Keratinocyte (primary cell): ENCODE results near the gene MINDY4. TPM values are rescaled to one million over a fixed set of nuclear protein-coding genes. Genes with fewer than 3 reads are reported as not detected.

Source experiments
- DNase-seq: peaks from one replicate; pipeline ENCODE4 v3.0.0-alpha.2; 2011; ENCODE audit warnings: low read depth, missing footprints, low spot score
- FAIRE-seq: peaks from 2 replicates; lab custom pipeline; 2011; peaks lifted over from hg19 to GRCh38; lab: Jason Lieb, UNC
- H2AFZ ChIP-seq: 2 replicates; pipeline ENCODE4 v1.6.0; 2012; ENCODE audit warnings: low read length, control low read depth, inconsistent platforms; ENCODE audit not compliant: control insufficient read depth
- H3K27ac ChIP-seq: 2 replicates; pipeline ENCODE4 v1.5.1; 2011; ENCODE audit warnings: low read length; ENCODE audit not compliant: control insufficient read depth, insufficient read depth
- H3K27me3 ChIP-seq: 3 replicates; pipeline ENCODE4 v1.6.0; 2011; ENCODE audit warnings: low read length; ENCODE audit not compliant: control insufficient read depth, insufficient read depth; ENCODE audit errors: extremely low read depth
- H3K36me3 ChIP-seq, 2 experiments: 2 replicates in 1 of 2; 3 replicates in 1 of 2; pipeline ENCODE4 v1.5.1; 2011; ENCODE audit warnings: low read length in 2 of 2, mild to moderate bottlenecking in 1 of 2; ENCODE audit not compliant: control insufficient read depth in 2 of 2, insufficient read depth in 2 of 2; ENCODE audit errors: extremely low read depth in 1 of 2
- H3K4me1 ChIP-seq: 3 replicates; pipeline ENCODE4 v1.5.1; 2011; ENCODE audit warnings: low read length; ENCODE audit not compliant: control insufficient read depth, insufficient read depth; ENCODE audit errors: extremely low read depth
- H3K4me2 ChIP-seq: 3 replicates; pipeline ENCODE4 v1.6.0; 2011; ENCODE audit warnings: low read depth, low read length; ENCODE audit not compliant: control insufficient read depth, insufficient read depth; ENCODE audit errors: extremely low read depth
- H3K4me3 ChIP-seq, 3 experiments: fragments of 200-600 bp in 1 of 3; sonication (generic) in 1 of 3; 2 replicates in 2 of 3; 3 replicates in 1 of 3; pipeline ENCODE4 v1.5.1; 2011 to 2016; ENCODE audit warnings: low read length in 3 of 3, mild to moderate bottlenecking in 3 of 3, control low read depth in 2 of 3, inconsistent platforms in 1 of 3, low read depth in 1 of 3, mixed read lengths in 1 of 3, mixed run types in 1 of 3, moderate library complexity in 1 of 3; ENCODE audit not compliant: control insufficient read depth in 2 of 3, insufficient read depth in 2 of 3; ENCODE audit errors: extremely low read depth in 1 of 3
- H3K79me2 ChIP-seq: 2 replicates; pipeline ENCODE4 v1.6.0; 2012; ENCODE audit warnings: low read length; ENCODE audit not compliant: control insufficient read depth, insufficient read depth
- H3K9ac ChIP-seq: 3 replicates; pipeline ENCODE4 v1.6.0; 2011; ENCODE audit warnings: low read length; ENCODE audit not compliant: control insufficient read depth, insufficient read depth; ENCODE audit errors: extremely low read depth
- H3K9me1 ChIP-seq: 3 replicates; pipeline ENCODE4 v1.6.0; 2011; ENCODE audit warnings: low read length; ENCODE audit not compliant: control insufficient read depth, insufficient read depth; ENCODE audit errors: extremely low read depth
- H3K9me3 ChIP-seq: 2 replicates; pipeline ENCODE4 v1.5.1; 2012; ENCODE audit warnings: low read depth, low read length; ENCODE audit not compliant: control insufficient read depth
- H4K20me1 ChIP-seq: 3 replicates; pipeline ENCODE4 v1.6.0; 2011; ENCODE audit warnings: low read length; ENCODE audit not compliant: control insufficient read depth, insufficient read depth; ENCODE audit errors: extremely low read depth
- EZH2 ChIP-seq: IDR thresholded peaks from one replicate; pipeline ENCODE4 v1.6.1; 2012; ENCODE audit warnings: inconsistent platforms, mild to moderate bottlenecking, low read length, moderate library complexity
- dilution Hi-C: fragments of 300-500 bp; cut with MboI; formaldehyde crosslinking; loops from one replicate; pipeline ENCODE4 v1.7.0; 2020; ENCODE audit warnings: low sequenced_read_pairs; ENCODE audit not compliant: extremely low pct_ligation_motif_present
- polyA plus RNA-seq, 5 experiments: library from polyadenylated mRNA; depleted of rRNA in 3 of 5; stranded (reverse) in 3 of 5; stranded (forward) in 1 of 5; unstranded in 1 of 5; fragments of >200 nt; gene quantifications; 1 replicate in 1 of 5; 2 replicates in 3 of 5; 3 replicates in 1 of 5; pipeline versions ENCODE4 v1.2.1 to v1.2.3, GENCODE V29; 2011 to 2012; ENCODE audit warnings: missing spikeins in 2 of 5, low read depth in 1 of 5, low replicate concordance in 1 of 5
- TF ChIP-seq, protein P1 (sequence below), 3 experiments: IDR thresholded peaks in 1 of 3; conservative IDR thresholded peaks in 1 of 3; optimal IDR thresholded peaks in 1 of 3; 2 replicates in 2 of 3; 3 replicates in 1 of 3; pipeline versions ENCODE3 to v1.5.1; 2011; ENCODE audit warnings: low read length in 3 of 3, mild to moderate bottlenecking in 3 of 3, moderate library complexity in 2 of 3, control low read depth in 1 of 3, inconsistent platforms in 1 of 3; ENCODE audit not compliant: insufficient read depth in 2 of 3; ENCODE audit errors: extremely low read depth in 1 of 3

Gene MINDY4
- polyA plus RNA-seq, 1 donor (not counting 4 experiments of a cell fraction or from before 2014, with no cell fraction given) = 1.5 TPM

DNA sequence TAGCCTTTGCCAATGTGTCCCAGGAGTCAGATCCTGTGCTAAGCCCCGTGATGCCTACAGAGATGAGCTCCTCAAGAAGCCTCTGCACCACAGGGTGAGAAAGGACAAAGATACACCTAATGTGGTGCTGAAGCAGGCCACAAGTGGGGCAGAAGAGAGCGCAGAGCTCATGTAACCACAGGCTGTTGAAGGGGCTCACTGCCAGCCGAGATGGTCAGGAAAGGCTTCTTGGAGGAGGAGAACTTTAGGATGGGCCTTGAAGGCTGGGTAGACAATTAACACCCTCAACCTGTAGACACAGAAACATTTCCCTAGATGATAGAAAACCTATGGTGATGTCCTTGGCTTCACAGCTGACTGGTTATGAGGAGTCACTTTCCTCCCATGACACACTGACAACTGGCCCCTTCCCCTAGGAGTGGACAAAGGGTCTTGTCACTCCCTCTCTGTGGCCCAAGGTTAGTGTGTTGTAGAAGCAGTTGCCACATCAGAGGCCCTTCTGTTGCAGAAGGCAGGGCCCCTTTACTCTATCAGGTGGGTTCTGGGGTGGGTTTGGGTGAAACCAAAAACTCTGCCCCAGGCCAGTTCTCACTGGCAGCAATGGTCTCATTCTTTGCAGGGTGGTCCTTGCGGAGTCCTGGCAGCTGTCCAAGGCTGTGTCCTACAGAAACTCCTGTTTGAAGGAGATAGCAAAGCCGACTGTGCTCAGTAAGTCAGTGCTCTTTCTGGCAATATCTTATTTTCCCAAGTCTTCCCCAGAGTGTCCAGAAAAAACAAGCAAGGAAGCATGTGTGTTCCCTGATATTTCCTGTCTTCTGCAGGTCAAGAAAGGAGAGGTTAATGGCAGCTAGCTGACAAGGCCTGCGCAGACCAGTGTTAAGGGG, 69.2 kb downstream of the MINDY4 start:
- Histone ChIP-seq H3K4me3 (no peak overlapping the region), H4K20me1 (no peaks in the 10 kb centered on the region), H3K9me3 (no peaks in the 10 kb centered on the region), H3K27ac (no peak overlapping the region), H3K36me3 (no peaks in the 10 kb centered on the region), H2AFZ (no peak overlapping the region), H3K79me2 (no peaks in the 10 kb centered on the region), H3K9ac (no peak overlapping the region), H3K4me2 (no peak overlapping the region), H3K9me1 (no peaks in the 10 kb centered on the region), H3K27me3 (no peaks in the 10 kb centered on the region), H3K4me1 (no peaks in the 10 kb centered on the region)
- dilution Hi-C loops = no loop called here
- TF ChIP-seq, protein P1, sequence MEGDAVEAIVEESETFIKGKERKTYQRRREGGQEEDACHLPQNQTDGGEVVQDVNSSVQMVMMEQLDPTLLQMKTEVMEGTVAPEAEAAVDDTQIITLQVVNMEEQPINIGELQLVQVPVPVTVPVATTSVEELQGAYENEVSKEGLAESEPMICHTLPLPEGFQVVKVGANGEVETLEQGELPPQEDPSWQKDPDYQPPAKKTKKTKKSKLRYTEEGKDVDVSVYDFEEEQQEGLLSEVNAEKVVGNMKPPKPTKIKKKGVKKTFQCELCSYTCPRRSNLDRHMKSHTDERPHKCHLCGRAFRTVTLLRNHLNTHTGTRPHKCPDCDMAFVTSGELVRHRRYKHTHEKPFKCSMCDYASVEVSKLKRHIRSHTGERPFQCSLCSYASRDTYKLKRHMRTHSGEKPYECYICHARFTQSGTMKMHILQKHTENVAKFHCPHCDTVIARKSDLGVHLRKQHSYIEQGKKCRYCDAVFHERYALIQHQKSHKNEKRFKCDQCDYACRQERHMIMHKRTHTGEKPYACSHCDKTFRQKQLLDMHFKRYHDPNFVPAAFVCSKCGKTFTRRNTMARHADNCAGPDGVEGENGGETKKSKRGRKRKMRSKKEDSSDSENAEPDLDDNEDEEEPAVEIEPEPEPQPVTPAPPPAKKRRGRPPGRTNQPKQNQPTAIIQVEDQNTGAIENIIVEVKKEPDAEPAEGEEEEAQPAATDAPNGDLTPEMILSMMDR (optimal IDR thresholded peaks at IDR 0.05 in 1 of 3, IDR thresholded peaks at IDR 0.05 in 1 of 3, conservative IDR thresholded peaks at IDR 0.05 in 1 of 3; ENCODE audit: extremely low read depth in 1 of 3, insufficient read depth in 2 of 3, low read length in 3 of 3) = no peak
- TF ChIP-seq EZH2 = no peak
- DNase-seq (no peak), FAIRE-seq (no peak)

DNA sequence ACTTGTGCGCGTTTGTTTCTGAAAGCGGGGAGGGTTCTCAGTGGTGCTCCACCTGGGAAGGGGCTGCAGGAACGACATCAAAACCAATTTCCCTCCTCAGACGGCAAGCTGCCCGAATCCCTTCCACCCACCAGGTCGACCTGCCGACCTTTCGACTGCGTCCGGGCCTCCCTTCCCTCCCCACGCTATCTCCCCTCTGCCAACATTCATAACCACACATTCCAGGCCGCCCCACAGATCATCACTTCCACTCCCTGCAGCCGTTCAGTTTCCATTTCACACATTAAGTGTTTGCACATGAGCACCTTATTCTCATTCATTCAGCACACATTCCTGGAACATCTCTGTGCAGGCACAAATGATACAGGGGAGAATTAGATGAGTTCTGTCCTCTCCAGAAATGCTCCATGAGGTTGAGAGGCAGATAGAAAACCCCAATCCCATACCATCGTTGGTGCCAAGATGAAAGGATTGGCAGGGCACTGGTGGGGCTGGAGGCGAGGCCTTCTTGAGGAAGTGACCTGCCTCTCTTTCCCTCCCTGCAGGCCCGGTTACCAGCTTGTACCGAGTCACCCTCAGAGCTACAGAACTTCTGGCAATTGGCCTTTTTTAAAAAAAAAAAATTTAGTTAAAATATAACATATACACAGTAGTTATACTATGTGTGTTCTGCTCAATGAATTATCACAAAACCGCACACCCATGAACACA, 70.0 kb downstream of the MINDY4 start:
- TF ChIP-seq, protein P1 (optimal IDR thresholded peaks at IDR 0.05 in 1 of 3, IDR thresholded peaks at IDR 0.05 in 1 of 3, conservative IDR thresholded peaks at IDR 0.05 in 1 of 3; ENCODE audit: extremely low read depth in 1 of 3, insufficient read depth in 2 of 3, low read length in 3 of 3) = no peak
- no peak for TF ChIP-seq EZH2
- Histone ChIP-seq H3K79me2 (no peaks in the 10 kb centered on the region), H3K9ac (no peak overlapping the region), H4K20me1 (no peaks in the 10 kb centered on the region), H3K27ac (no peak overlapping the region), H3K9me1 (no peaks in the 10 kb centered on the region), H3K27me3 (no peaks in the 10 kb centered on the region), H2AFZ (no peak overlapping the region), H3K4me3 (no peak overlapping the region), H3K4me1 (peaks cover 7% of the 10 kb centered on the region), H3K4me2 (no peak overlapping the region), H3K36me3 (no peaks in the 10 kb centered on the region), H3K9me3 (no peaks in the 10 kb centered on the region)
- FAIRE-seq (no peak), DNase-seq (no peak)
- dilution Hi-C loops = no loop called here
